H9 (cell line): ENCODE measurements around the gene P2RX5. TPM values are rescaled to one million over a fixed set of nuclear protein-coding genes. Genes with fewer than 3 reads are reported as not detected.

Source experiments
- DNase-seq: peaks from one replicate; pipeline ENCODE4 v3.0.0-alpha.2; 2017
- H2AFZ ChIP-seq: one replicate; pipeline ENCODE4 v1.6.1; 2013; ENCODE audit warnings: mild to moderate bottlenecking, low read length, control low read depth, moderate library complexity
- H2AK5ac ChIP-seq: 2 replicates; pipeline ENCODE4 v1.6.1; 2013; ENCODE audit warnings: low read length, control low read depth, mixed read lengths; ENCODE audit not compliant: insufficient read length
- H2BK120ac ChIP-seq: one replicate; pipeline ENCODE4 v1.6.1; 2013; ENCODE audit warnings: low read depth, mild to moderate bottlenecking, low read length, control low read depth, inconsistent platforms; ENCODE audit not compliant: poor library complexity, severe bottlenecking
- H2BK12ac ChIP-seq: 2 replicates; pipeline ENCODE4 v1.6.1; 2013; ENCODE audit warnings: low read length, control low read depth, mixed read lengths, low read depth; ENCODE audit not compliant: insufficient read length
- H2BK15ac ChIP-seq: 2 replicates; pipeline ENCODE4 v1.6.1; 2013; ENCODE audit warnings: low read depth, low read length, control low read depth
- H2BK20ac ChIP-seq: one replicate; pipeline ENCODE4 v1.6.1; 2013; ENCODE audit warnings: low read depth, mild to moderate bottlenecking, low read length, control low read depth, inconsistent platforms; ENCODE audit not compliant: poor library complexity, severe bottlenecking
- H2BK5ac ChIP-seq: 2 replicates; pipeline ENCODE4 v1.6.1; 2013; ENCODE audit warnings: low read length, control low read depth, mixed read lengths; ENCODE audit not compliant: insufficient read length
- H3K14ac ChIP-seq: 2 replicates; pipeline ENCODE4 v1.6.1; 2013; ENCODE audit warnings: low read length, control low read depth; ENCODE audit not compliant: insufficient read depth
- H3K18ac ChIP-seq: 2 replicates; pipeline ENCODE4 v1.6.1; 2013; ENCODE audit warnings: low read depth, mild to moderate bottlenecking, mixed read lengths, low read length, control low read depth; ENCODE audit not compliant: insufficient read length
- H3K23ac ChIP-seq: 2 replicates; pipeline ENCODE4 v1.6.1; 2013; ENCODE audit warnings: low read length, control low read depth, mixed read lengths, low read depth; ENCODE audit not compliant: insufficient read length
- H3K23me2 ChIP-seq: 2 replicates; pipeline ENCODE4 v1.6.1; 2013; ENCODE audit warnings: low read depth, mild to moderate bottlenecking, mixed read lengths, low read length, control low read depth; ENCODE audit not compliant: insufficient read length, poor library complexity, severe bottlenecking
- H3K27ac ChIP-seq: 2 replicates; pipeline ENCODE4 v1.5.1; 2013; ENCODE audit warnings: low read length, control low read depth, mixed read lengths, low read depth; ENCODE audit not compliant: insufficient read length
- H3K27me3 ChIP-seq: 2 replicates; pipeline ENCODE4 v1.6.1; 2013; ENCODE audit warnings: low read length, control low read depth, inconsistent platforms; ENCODE audit not compliant: insufficient read depth
- H3K4ac ChIP-seq: 2 replicates; pipeline ENCODE4 v1.6.1; 2013; ENCODE audit warnings: low read depth, mild to moderate bottlenecking, control low read depth, inconsistent platforms, low read length, moderate library complexity
- H3K4me1 ChIP-seq: 2 replicates; pipeline ENCODE4 v1.6.1; 2013; ENCODE audit warnings: low read length, control low read depth, inconsistent platforms; ENCODE audit not compliant: insufficient read depth
- H3K4me2 ChIP-seq: 2 replicates; pipeline ENCODE4 v1.6.1; 2013; ENCODE audit warnings: low read length, control low read depth, mixed read lengths; ENCODE audit not compliant: insufficient read length, insufficient read depth
- H3K56ac ChIP-seq: 2 replicates; pipeline ENCODE4 v1.6.1; 2013; ENCODE audit warnings: low read depth, mild to moderate bottlenecking, mixed read lengths, low read length, control low read depth; ENCODE audit not compliant: insufficient read length
- H3K79me1 ChIP-seq: 2 replicates; pipeline ENCODE4 v1.6.1; 2013; ENCODE audit warnings: low read depth, mild to moderate bottlenecking, moderate library complexity, low read length, control low read depth, inconsistent platforms; ENCODE audit not compliant: insufficient read depth, poor library complexity, severe bottlenecking
- H3K79me2 ChIP-seq: 2 replicates; pipeline ENCODE4 v1.6.1; 2013; ENCODE audit warnings: low read length, control low read depth, inconsistent platforms; ENCODE audit not compliant: insufficient read depth
- H3K9ac ChIP-seq: 2 replicates; pipeline ENCODE4 v1.6.1; 2013; ENCODE audit warnings: low read length, control low read depth, mixed read lengths; ENCODE audit not compliant: insufficient read length; ENCODE audit errors: extremely low read depth
- H3K9me3 ChIP-seq: one replicate; pipeline ENCODE4 v1.6.1; 2013; ENCODE audit warnings: low read depth, low read length, inconsistent platforms; ENCODE audit not compliant: control insufficient read depth
- H3T11ph ChIP-seq: one replicate; pipeline ENCODE4 v1.6.1; 2013; ENCODE audit warnings: mild to moderate bottlenecking, low read length, control low read depth, inconsistent platforms
- H4K20me1 ChIP-seq: one replicate; pipeline ENCODE4 v1.6.1; 2013; ENCODE audit not compliant: control insufficient read depth, insufficient read length, insufficient read depth
- H4K5ac ChIP-seq: 2 replicates; pipeline ENCODE4 v1.6.1; 2013; ENCODE audit warnings: low read depth, mild to moderate bottlenecking, mixed read lengths, low read length, control low read depth; ENCODE audit not compliant: insufficient read length
- H4K8ac ChIP-seq: replicated peaks from 2 replicates; pipeline ENCODE4 v1.6.1; 2013; ENCODE audit warnings: low read length, control low read depth, mixed read lengths, low read depth; ENCODE audit not compliant: insufficient read length
- H4K91ac ChIP-seq: 2 replicates; pipeline ENCODE4 v1.6.1; 2013; ENCODE audit warnings: low read depth, mild to moderate bottlenecking, moderate library complexity, mixed read lengths, low read length, control low read depth; ENCODE audit not compliant: insufficient read length
- H3K27ac Mint-ChIP-seq, 3 experiments: 2 replicates in 2 of 3; 3 replicates in 1 of 3; pipeline ENCODE4 v1.8.0; 2020 to 2021; ENCODE audit warnings: mixed read lengths in 3 of 3, mild to moderate bottlenecking in 1 of 3, moderate library complexity in 1 of 3
- H3K27me3 Mint-ChIP-seq: 2 replicates; pipeline ENCODE4 v1.8.0; 2021; ENCODE audit warnings: low read depth, mild to moderate bottlenecking, moderate library complexity, mixed read lengths
- H3K36me3 Mint-ChIP-seq, 3 experiments: 2 replicates in 2 of 3; 3 replicates in 1 of 3; pipeline ENCODE4 v1.8.0; 2020 to 2021; ENCODE audit warnings: low read depth in 3 of 3, mixed read lengths in 3 of 3; ENCODE audit not compliant: insufficient read depth in 1 of 3
- H3K4me1 Mint-ChIP-seq, 2 experiments: 2 replicates each; pipeline ENCODE4 v1.8.0; 2020; ENCODE audit warnings: mixed read lengths in 2 of 2
- H3K4me3 Mint-ChIP-seq, 2 experiments: 2 replicates in 1 of 2; 3 replicates in 1 of 2; pipeline ENCODE4 v1.8.0; 2020 to 2021; ENCODE audit warnings: mild to moderate bottlenecking in 2 of 2, mixed read lengths in 2 of 2, moderate library complexity in 1 of 2
- H3K9me3 Mint-ChIP-seq, 2 experiments: 2 replicates in 1 of 2; 3 replicates in 1 of 2; pipeline ENCODE4 v1.8.0; 2020; ENCODE audit warnings: mild to moderate bottlenecking in 2 of 2, mixed read lengths in 2 of 2, moderate library complexity in 1 of 2
- whole genome bisulfite sequencing: extraction: QIAGEN DNeasy Blood & Tissue Kit; methylation state at CpG from one replicate; pipeline ENCODE4 v1.1.7; 2013; ENCODE audit warnings: missing lambda C conversion rate, low lambda C conversion rate, mixed read lengths; ENCODE audit not compliant: insufficient read length; ENCODE audit errors: extremely low coverage; 5-methylcytosine and 5-hydroxymethylcytosine counted together
- total RNA-seq: library from RNA; stranded (reverse); gene quantifications from 2 replicates; pipeline ENCODE4 v1.2.1, GENCODE V29; 2021
- TF ChIP-seq, protein P1 (sequence below): fragments of 200-600 bp; sonication (generic); conservative IDR thresholded peaks from 3 replicates; pipeline ENCODE4 v1.8.0; 2021; ENCODE audit warnings: antibody characterized with exemption, mild to moderate bottlenecking

The P2RX5 gene
- total RNA-seq, 1 experiment from 2014 or later = 4.7 TPM

GRCh38 chr17:3689262-3690093 is 6.5 kb downstream of the P2RX5 start:
- no peak overlapping the region for H3K27ac ChIP-seq
- no peaks in the 10 kb centered on the region for H3K23me2 ChIP-seq
- H3K9me3 Mint-ChIP-seq = no peaks in the 10 kb centered on the region; a peak in 2 of 5 replicates
- H4K8ac ChIP-seq = no peak overlapping the region
- DNase-seq = no peak
- no peak overlapping the region for H3K23ac ChIP-seq
- H2BK15ac ChIP-seq = no peak overlapping the region
- H3K79me2 ChIP-seq = no peaks in the 10 kb centered on the region
- H3K4me3 Mint-ChIP-seq = peak overlapping the region in 1 of 2 experiments; percentile 43; a peak in 1 of 5 replicates
- no peak overlapping the region for H3T11ph ChIP-seq
- no peak overlapping the region for H2AFZ ChIP-seq
- peak overlapping the region in 2 of 3 experiments; percentile 20 to 40; a peak in 2 of 7 replicates for H3K27ac Mint-ChIP-seq
- no peak overlapping the region for H3K9ac ChIP-seq
- H2AK5ac ChIP-seq = no peak overlapping the region
- TF ChIP-seq, protein P1, sequence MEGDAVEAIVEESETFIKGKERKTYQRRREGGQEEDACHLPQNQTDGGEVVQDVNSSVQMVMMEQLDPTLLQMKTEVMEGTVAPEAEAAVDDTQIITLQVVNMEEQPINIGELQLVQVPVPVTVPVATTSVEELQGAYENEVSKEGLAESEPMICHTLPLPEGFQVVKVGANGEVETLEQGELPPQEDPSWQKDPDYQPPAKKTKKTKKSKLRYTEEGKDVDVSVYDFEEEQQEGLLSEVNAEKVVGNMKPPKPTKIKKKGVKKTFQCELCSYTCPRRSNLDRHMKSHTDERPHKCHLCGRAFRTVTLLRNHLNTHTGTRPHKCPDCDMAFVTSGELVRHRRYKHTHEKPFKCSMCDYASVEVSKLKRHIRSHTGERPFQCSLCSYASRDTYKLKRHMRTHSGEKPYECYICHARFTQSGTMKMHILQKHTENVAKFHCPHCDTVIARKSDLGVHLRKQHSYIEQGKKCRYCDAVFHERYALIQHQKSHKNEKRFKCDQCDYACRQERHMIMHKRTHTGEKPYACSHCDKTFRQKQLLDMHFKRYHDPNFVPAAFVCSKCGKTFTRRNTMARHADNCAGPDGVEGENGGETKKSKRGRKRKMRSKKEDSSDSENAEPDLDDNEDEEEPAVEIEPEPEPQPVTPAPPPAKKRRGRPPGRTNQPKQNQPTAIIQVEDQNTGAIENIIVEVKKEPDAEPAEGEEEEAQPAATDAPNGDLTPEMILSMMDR = no peak
- no peak overlapping the region for H3K56ac ChIP-seq
- H2BK120ac ChIP-seq = no peak overlapping the region
- no peak overlapping the region for H2BK5ac ChIP-seq
- no peak overlapping the region for H3K4ac ChIP-seq
- H4K91ac ChIP-seq = no peak overlapping the region
- no peak overlapping the region for H3K18ac ChIP-seq
- H3K36me3 Mint-ChIP-seq = peaks cover 0 to 4% (median 0%) of the 10 kb centered on the region in 3 experiments; a peak in 1 of 7 replicates
- H3K4me1 Mint-ChIP-seq = peaks cover 1 to 19% of the 10 kb centered on the region in 2 experiments
- no peak overlapping the region for H2BK20ac ChIP-seq
- no peaks in the 10 kb centered on the region for H3K4me1 ChIP-seq
- H3K9me3 ChIP-seq = no peaks in the 10 kb centered on the region
- H2BK12ac ChIP-seq = no peak overlapping the region
- no peak overlapping the region for H4K5ac ChIP-seq
- H3K79me1 ChIP-seq = no peaks in the 10 kb centered on the region
- no peak overlapping the region for H3K4me2 ChIP-seq
- no peaks in the 10 kb centered on the region for H3K27me3 ChIP-seq
- H3K27me3 Mint-ChIP-seq = peaks cover 5% of the 10 kb centered on the region
- H4K20me1 ChIP-seq = peaks cover 3% of the 10 kb centered on the region
- 100% methylated on average over 7 of the region's 44 CpGs for WGBS
- no peak overlapping the region for H3K14ac ChIP-seq
